NOMO-1 treated with DMSO at 0.1 percent for 48 hours (cell line): ENCODE results near the gene KRT36.

Experiments used
- DNase-seq: peaks from one replicate; lab custom pipeline; 2025; ENCODE audit not compliant: unreplicated experiment; lab: John Stamatoyannopoulos, UW

Gene KRT36

GRCh38 chr17:41504246-41504977 lies 14.7 kb upstream of the KRT36 start:
- no peak for DNase-seq

GRCh38 chr17:41503202-41503601 lies 13.5 kb upstream of the KRT36 start:
- DNase-seq: no peak

- DNase-seq: peak; percentile 28
Measured at GRCh38 chr17:41500131-41500911, 10.6 kb upstream of the KRT36 start.

- no peak for DNase-seq
Measured at GRCh38 chr17:41499714-41500113, 10.0 kb upstream of the KRT36 start.

GRCh38 chr17:41498276-41498675 lies 8.6 kb upstream of the KRT36 start:
- DNase-seq: peak; percentile 94

GRCh38 chr17:41496803-41497484 lies 7.2 kb upstream of the KRT36 start:
- DNase-seq: peak; percentile 94

GRCh38 chr17:41494524-41494923 lies 4.8 kb upstream of the KRT36 start:
- DNase-seq: no peak

GRCh38 chr17:41492771-41493170 lies 3.1 kb upstream of the KRT36 start:
- peak; percentile 26 for DNase-seq

GRCh38 chr17:41492351-41492750 lies 2.6 kb upstream of the KRT36 start:
- peak; percentile 55 for DNase-seq

- DNase-seq: no peak
Measured at GRCh38 chr17:41491476-41491875, 1.8 kb upstream of the KRT36 start.

- peak; percentile 69 for DNase-seq
Measured at GRCh38 chr17:41490000-41490990, 585 bp upstream of the KRT36 start.

GRCh38 chr17:41486809-41487530 lies 2.7 kb downstream of the KRT36 start:
- DNase-seq: no peak

- no peak for DNase-seq
Measured at GRCh38 chr17:41486316-41486715, 3.4 kb downstream of the KRT36 start.

- no peak for DNase-seq
Measured at GRCh38 chr17:41484920-41485904, 4.5 kb downstream of the KRT36 start.

GRCh38 chr17:41483991-41484826 lies 5.5 kb downstream of the KRT36 start:
- DNase-seq: no peak

- DNase-seq: no peak
Measured at GRCh38 chr17:41483531-41483930, 6.2 kb downstream of the KRT36 start.

- no peak for DNase-seq
Measured at GRCh38 chr17:41481036-41481435, 8.7 kb downstream of the KRT36 start, which contains the start of gene KRT35. TSS of gene KRT35 (minus strand) at chr17:41481151. CDS start at chr17:41481097, 54 bp downstream.

- DNase-seq: no peak
Measured at GRCh38 chr17:41480581-41480980, 9.1 kb downstream of the KRT36 start.
